SW480 (cell line): ENCODE measurements around the gene LMF2.

ENCODE experiments used
- DNase-seq: peaks from one replicate; pipeline ENCODE4 v3.0.0-alpha.2; 2016; ENCODE audit warnings: low spot score

Gene LMF2

DNA sequence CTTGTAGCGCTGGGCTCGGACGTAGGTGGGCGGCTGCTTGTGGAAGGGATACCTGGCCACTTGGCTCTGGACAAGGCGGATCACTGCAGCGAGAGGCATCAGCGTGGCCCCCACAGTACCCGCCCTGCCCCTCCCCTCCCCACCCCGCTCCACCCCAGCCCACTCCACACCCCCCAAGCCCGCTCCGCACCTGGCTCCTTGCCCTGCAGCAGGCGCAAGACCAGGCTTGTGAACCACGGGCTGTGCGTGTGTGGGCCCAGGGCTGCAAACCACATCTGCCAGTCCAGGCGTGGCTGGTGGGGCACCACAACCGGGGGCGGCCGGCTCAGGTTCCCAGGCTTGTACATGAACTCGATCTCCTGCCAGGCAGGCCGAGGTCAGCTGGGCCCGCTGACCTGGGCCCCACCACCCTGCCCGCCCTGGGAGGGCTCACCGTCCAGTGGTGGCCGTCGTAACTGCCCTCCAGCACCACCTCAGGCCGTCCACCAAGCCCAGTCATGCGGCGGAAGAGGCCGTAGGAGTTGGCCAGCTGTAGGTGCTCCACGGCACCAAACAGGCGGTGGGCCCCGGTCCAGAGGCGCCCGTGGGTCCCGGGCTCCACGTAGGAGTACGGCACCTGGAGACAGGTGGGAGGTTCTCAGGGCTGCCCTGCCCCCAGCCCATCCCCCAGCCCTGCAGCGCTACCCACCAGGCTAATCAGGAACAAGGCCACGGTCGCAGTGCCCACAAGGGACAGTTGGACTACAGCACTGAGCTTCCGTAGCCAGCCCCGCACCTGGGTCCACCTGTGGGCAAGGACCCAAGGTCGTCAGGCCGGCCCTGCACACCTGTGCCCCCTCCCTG is 2.9 kb downstream of the LMF2 start:
- DNase-seq, result peak; percentile 34

DNA sequence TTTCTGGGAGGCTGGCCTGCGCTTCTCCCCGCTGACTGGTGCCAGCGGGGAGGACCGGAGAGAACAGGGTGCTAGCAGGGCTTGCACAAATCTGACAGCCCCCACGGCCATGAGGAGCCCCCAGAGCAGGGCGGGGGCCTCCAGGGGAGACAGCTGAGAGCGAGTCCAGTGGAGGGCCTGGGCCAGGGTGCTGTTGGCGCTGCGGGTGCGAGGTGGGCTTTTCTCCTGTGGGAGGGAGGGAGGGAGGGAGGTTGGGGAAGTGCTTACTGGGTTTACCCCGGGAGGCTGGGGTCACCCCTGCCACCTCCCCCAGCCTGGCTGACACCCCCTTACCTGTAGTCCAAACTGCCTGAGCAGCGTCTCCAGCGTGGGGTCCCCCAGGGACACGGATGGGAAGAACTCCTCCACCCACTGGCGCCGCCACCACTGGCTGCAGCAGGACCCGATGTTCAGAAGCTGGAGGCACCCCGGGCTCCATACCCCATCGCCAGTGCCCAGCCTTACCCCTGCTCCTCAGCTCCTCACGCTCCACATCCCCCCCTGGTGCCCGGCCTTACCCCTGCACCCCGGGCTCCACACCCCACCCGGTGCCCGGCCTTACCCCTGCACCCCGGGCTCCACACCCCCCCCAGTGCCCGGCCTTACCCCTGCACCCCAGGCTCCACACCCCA is 3.9 kb downstream of the LMF2 start:
- no peak for DNase-seq

GRCh38 chr22:50502628-50503474 is 4.7 kb downstream of the LMF2 start:
- no peak for DNase-seq

DNA sequence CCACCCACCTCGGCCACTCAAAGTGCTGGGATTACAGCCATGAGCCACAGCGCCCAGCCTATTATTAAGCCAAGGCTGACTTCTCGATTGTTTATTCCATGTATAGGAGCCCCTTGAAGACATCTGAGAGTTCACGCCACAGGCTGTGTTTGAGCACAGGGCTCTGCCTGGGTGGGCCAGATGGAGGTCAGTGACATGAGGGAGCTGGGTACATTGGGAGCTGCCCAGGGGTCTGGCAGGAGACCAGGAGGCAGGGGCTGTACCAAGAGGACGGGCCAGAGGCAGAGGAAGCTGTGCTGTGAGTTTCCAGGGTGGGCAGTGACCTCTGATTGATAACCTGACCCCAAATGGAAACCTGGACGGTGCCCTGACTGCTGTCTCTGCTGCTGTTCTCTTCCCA is 5.4 kb downstream of the LMF2 start:
- DNase-seq, result no peak

- no peak for DNase-seq
These were observed 7.0 kb downstream of the LMF2 start for GRCh38 chr22:50500452-50500851.

GRCh38 chr22:50498322-50498890 is 9.1 kb downstream of the LMF2 start:
- peak; percentile 83 for DNase-seq

DNA sequence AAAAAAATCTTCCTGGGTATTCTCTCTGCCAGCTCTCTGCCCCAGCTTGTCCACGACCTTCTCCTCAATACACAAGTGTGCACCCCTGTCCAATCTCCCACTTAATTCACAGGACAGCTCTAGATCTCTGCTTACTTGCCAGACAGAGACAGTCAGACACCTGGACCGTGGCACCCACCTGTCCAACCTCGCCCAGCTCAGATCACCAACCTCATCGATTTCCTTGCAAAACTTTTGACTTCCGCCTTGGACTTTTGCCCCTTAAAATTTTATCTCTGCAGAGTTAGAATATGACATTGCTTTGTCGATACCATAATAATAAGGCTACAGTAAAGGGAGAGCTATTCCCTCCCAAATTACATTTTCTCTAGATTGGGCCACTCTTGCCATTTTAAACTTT is 10.4 kb downstream of the LMF2 start:
- no peak for DNase-seq

DNA sequence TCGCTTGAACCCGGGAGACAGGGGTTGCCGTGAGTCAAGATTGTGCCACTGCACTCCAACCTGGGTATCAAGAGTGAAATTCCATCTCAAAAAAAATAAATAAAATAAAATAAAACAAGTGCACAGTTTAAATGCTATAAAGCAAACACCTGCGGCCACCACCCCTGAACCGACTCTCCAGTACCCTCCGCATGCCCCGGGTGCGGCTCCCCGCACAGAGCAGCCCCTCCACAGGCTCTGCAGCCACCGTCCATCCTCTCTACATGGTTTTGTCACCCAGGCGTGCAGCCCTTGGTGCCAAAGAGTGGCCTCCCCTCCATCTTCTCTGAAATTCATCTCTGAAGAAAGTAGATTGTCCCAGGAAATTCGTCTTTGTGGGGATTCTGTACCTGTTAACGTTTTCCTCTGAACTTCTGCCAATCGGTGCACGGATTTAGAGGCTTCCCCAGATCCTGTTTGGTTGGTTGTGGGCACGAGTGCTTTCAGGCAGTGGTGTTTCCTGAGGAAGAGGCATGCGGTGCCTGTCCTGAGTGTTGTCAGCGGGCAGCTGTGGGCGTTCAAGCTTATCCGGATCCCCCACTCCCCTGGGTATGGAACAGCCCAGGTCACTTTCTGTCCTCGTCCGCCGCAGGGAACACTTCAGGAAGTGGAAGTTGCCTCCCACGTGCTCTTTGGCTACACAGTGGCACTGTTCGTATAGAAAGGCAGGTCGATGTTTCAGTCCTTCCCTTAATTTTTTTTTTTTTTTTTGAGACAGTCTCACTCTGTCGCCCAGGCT is 16.8 kb downstream of the LMF2 start:
- DNase-seq, result no peak

DNA sequence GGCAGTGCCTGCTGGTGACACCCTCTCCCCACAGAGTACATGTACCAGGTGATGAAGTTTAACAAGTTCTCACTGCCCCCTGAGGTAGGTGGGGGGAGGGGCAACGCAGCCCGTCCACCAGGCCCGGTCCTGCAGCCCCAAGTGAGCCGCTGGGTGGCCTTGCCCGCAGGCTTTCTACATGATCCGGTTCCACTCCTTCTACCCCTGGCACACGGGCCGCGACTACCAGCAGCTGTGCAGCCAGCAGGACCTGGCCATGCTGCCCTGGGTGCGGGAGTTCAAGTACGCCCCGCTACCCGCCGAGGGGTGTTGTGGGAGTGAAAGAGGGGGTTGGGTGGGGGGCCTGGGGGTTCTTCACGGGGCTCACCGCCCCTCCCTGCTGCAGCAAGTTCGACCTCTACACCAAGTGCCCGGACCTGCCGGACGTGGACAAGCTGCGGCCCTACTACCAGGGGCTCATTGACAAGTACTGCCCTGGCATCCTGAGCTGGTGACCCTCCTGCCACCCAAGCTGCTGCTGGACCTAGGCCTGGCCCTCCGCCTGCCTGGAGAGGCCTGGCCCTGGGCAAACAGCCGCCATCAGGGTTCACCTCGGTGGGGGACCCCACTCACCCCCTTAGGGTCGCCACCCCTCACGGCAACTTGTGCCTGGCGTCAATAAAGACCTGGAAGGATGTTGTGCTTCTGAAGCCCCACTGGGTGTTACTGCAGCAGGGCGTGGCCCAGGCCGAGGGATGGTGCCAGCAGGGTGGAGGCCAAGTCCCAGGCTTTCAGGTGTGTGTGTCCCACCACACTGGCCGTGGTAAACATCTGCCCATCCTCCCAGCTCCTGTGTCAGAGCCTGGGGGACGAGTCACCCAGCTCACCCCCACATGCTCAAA is 17.9 kb downstream of the LMF2 start:
- DNase-seq, result no peak

- no peak for DNase-seq
These were observed 18.6 kb downstream of the LMF2 start for GRCh38 chr22:50488886-50489285.

- no peak for DNase-seq
These were observed 19.4 kb downstream of the LMF2 start for GRCh38 chr22:50488006-50488677.

DNA sequence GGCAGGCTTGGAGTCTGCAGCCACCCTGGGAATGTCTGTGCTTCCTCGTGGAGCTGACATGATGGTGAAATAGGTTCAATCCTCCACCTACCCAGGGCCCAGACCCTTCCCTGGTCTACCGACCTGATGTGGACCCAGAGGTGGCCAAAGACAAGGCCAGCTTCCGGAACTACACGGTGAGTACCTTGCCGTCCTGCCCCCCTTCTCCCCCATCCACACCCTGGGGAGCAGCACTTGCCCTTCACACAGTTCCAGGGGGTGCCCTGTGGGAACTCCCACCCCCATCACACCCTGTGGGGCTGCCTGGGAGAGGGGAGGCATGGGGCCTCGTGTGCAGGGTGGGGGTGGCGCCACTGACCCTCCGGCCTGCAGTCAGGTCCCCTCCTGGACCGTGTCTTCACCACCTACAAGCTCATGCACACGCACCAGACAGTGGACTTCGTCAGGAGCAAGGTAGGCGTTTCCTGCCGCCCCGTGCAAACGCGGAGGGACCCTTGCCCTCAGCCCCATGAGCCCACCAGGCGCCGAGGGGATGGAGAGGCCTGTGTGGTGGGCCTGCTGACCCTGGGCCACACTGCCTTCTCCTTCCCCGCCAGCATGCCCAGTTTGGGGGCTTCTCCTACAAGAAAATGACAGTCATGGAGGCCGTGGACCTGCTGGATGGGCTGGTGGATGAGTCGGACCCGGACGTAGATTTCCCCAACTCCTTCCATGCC is 20.1 kb downstream of the LMF2 start:
- DNase-seq, result no peak

- no peak for DNase-seq
These were observed 20.8 kb downstream of the LMF2 start, which contains the start of gene MIOX for GRCh38 chr22:50486561-50487289. Gene MIOX, plus strand, starts transcription at chr22:50486859. Its CDS starts 39 bp downstream, at chr22:50486898.

GRCh38 chr22:50485221-50486131 is 22.0 kb downstream of the LMF2 start:
- DNase-seq, result no peak

- DNase-seq, result no peak
These were observed 23.3 kb downstream of the LMF2 start for GRCh38 chr22:50483977-50484853.

GRCh38 chr22:50483556-50483955 is 23.9 kb downstream of the LMF2 start:
- no peak for DNase-seq
